T-helper 9 cell (primary cell): Measurements from ENCODE around the gene ADAMTS14.

ENCODE experiments used
- DNase-seq: peaks from one replicate; pipeline ENCODE4 v3.0.0-alpha.2; 2020

The ADAMTS14 gene

DNA sequence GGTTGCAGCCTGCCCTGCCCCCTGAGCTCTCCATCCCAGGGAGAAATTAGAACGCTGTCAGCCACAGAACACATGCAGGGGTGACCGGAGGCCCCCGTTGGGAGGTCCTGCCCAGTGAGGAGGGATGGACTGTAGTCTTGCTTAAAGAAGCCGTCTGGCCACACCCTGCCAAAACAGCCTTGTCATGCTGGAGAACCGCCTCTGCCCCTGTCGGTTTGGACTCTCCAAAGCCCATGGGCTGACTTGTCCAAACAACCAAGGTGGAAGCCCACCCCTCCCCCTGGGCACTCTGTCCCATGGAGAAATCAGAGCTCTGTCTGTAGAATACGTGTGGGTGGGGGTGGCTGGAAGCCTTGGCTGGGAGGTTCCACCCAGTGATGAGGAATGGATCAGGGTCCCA, 125.5 kb downstream of the ADAMTS14 start:
- no peak for DNase-seq

DNA sequence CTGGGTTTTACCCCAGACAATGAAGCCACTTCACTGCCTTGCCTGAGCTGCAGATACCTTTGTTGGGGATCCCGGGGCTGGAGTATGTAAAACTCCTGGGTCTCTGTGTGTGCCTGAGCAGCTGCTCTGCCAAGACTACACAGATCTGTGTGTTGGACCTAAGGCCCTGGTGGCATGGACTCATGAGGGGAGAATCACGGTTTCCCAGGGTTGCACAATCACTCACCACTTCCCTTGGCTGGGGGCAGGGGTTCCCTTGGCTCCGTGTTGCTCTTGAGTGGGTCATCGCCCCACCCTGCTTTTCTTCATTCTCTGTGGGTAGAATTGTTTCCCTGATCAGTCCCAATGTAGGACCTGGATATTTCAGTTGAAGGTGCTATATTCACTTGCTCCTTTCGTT, 126.8 kb downstream of the ADAMTS14 start:
- DNase-seq, result no peak

- DNase-seq, result no peak
These were observed 129.5 kb downstream of the ADAMTS14 start for GRCh38 chr10:70801854-70802253.

- DNase-seq, result no peak
These were observed 131.6 kb downstream of the ADAMTS14 start for GRCh38 chr10:70803775-70804420.

DNA sequence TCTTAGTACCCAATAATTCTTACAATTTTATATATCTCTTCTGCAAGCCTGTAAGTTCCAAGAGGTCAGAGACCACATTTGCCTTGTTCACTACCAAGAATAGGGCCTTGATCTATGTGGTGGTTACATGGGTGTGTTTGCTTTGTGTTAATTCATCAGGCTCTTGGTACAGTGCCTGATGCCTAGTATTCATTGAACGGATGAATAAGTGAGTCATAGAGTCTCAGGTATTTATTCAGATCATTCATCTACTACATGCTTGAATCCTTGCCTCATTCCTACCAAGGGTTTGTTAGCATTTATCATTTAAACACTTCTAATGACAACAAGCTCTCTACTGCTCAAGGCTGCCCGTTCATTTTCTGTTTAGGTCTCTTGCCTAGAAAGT, 132.1 kb downstream of the ADAMTS14 start:
- DNase-seq, result no peak

- no peak for DNase-seq
These were observed 133.4 kb downstream of the ADAMTS14 start for GRCh38 chr10:70805619-70806215.

DNA sequence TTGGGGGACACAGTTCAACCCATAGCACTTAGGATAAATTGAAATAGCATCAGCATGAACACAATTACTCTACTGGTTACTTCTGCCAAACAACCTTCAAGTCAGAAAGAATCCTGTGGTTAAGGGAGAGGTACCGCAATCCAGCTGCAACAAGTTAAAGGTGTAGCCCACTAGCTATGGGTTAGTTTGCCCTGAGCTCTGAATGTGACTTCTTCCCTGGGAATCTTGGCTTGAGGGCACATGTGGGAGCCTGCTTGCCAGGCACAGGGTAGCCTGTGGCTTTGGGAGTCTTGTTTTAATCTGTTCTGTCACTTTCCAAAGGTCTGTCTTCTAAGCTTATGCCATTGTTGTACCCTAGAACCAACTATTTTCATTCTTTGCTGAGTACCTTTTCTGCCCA, 134.5 kb downstream of the ADAMTS14 start:
- no peak for DNase-seq

GRCh38 chr10:70807556-70807955, 135.2 kb downstream of the ADAMTS14 start:
- DNase-seq, result no peak

- DNase-seq, result no peak
These were observed 136.8 kb downstream of the ADAMTS14 start for GRCh38 chr10:70809011-70809611.

DNA sequence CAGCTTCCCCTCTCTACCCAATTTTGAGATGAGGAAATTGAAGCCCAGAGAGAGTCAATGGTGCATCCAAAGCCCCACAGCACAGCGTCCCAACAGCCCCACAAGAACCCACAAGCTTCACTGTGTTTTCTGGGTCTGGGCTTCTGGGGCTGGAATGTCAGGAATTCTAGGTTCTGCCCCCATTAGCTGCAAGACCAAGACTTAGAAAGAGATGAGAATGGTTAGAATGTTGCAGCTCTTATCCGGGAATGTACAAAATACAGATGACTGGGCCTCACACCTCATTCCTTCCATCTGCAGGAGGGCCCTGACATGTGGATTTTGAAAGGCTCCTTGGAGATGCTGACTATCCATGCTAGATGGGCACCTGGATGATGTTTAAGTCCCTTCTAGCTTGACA, 137.4 kb downstream of the ADAMTS14 start:
- no peak for DNase-seq

- no peak for DNase-seq
These were observed 138.7 kb downstream of the ADAMTS14 start for GRCh38 chr10:70810967-70811366.

- no peak for DNase-seq
These were observed 139.6 kb downstream of the ADAMTS14 start for GRCh38 chr10:70811881-70812280.
